GM21526 (cell line): ENCODE data around the gene PACS2.
"Not testable (repeated sequence)": the region's sequence is repeated elsewhere in the genome, so short reads cannot be mapped to it uniquely, and the experiment has no call there.

Experiments
- ATAC-seq: cut with Tn5 transposase; IDR thresholded peaks from one replicate; pipeline ENCODE4 v1.9.1; 2021; ENCODE audit warnings: moderate library complexity; ENCODE audit not compliant: unreplicated experiment, low FRiP score

PACS2 gene

GRCh38 chr14:105313381-105314286 is 914 bp upstream of the PACS2 start:
- no peak for ATAC-seq

- peak; percentile 14 for ATAC-seq
Measured at GRCh38 chr14:105315211-105315721, 718 bp downstream of the PACS2 start.

GRCh38 chr14:105315941-105316576 is 1.5 kb downstream of the PACS2 start:
- ATAC-seq: no peak

- no peak for ATAC-seq
Measured at GRCh38 chr14:105316577-105316941, 2.0 kb downstream of the PACS2 start.

- no peak for ATAC-seq
Measured at GRCh38 chr14:105316968-105317510, 2.5 kb downstream of the PACS2 start.

- ATAC-seq: no peak
Measured at GRCh38 chr14:105317546-105317945, 3.0 kb downstream of the PACS2 start.

GRCh38 chr14:105322791-105323556 is 8.4 kb downstream of the PACS2 start:
- no peak for ATAC-seq

- ATAC-seq: no peak
Measured at GRCh38 chr14:105323663-105324062, 9.1 kb downstream of the PACS2 start.

GRCh38 chr14:105324080-105324778 is 9.7 kb downstream of the PACS2 start:
- ATAC-seq: no peak

- no peak for ATAC-seq
Measured at GRCh38 chr14:105324871-105325270, 10.3 kb downstream of the PACS2 start.

- no peak for ATAC-seq
Measured at GRCh38 chr14:105325303-105325702, 10.8 kb downstream of the PACS2 start.

- no peak for ATAC-seq
Measured at GRCh38 chr14:105325716-105326567, 11.4 kb downstream of the PACS2 start.

GRCh38 chr14:105326568-105326867 is 12.0 kb downstream of the PACS2 start:
- ATAC-seq: no peak

GRCh38 chr14:105326891-105327694 is 12.5 kb downstream of the PACS2 start:
- ATAC-seq: no peak

- ATAC-seq: not testable (repeated sequence)
Measured at GRCh38 chr14:105327695-105328045, 13.1 kb downstream of the PACS2 start.

GRCh38 chr14:105328070-105328677 is 13.6 kb downstream of the PACS2 start:
- ATAC-seq: no peak

- no peak for ATAC-seq
Measured at GRCh38 chr14:105328678-105329390, 14.3 kb downstream of the PACS2 start.
